GM12878 (cell line): ENCODE results near the gene SYT14.

Experiments used
- CTCF ChIP-seq, 3 experiments: IDR thresholded peaks in 2 of 3; conservative IDR thresholded peaks in 1 of 3; 2 replicates each; pipeline ENCODE4 v1.5.1; 2011; ENCODE audit warnings: low read depth in 3 of 3, low read length in 3 of 3, mild to moderate bottlenecking in 3 of 3, control low read depth in 2 of 3, moderate library complexity in 2 of 3, inconsistent platforms in 1 of 3, mixed read lengths in 1 of 3; ENCODE audit not compliant: control insufficient read depth in 2 of 3, insufficient read depth in 1 of 3; ENCODE audit errors: extremely low read depth in 1 of 3
- EED ChIP-seq: sonication (generic); IDR thresholded peaks from 2 replicates; pipeline ENCODE4 v1.6.1; 2016; ENCODE audit warnings: antibody characterized with exemption, low read depth
- EZH2 ChIP-seq: IDR thresholded peaks from 2 replicates; pipeline ENCODE4 v1.6.1; 2012; ENCODE audit warnings: low read depth, mild to moderate bottlenecking, control low read depth, inconsistent platforms, low read length, borderline replicate concordance; ENCODE audit not compliant: control insufficient read depth
- MXI1 ChIP-seq: fragments of 150-350 bp; IDR thresholded peaks from 2 replicates; pipeline ENCODE4 v1.6.1; 2011; ENCODE audit warnings: low read depth, mild to moderate bottlenecking, inconsistent platforms, low read length, improper control_type of control experiment
- NR2C2 ChIP-seq: IDR thresholded peaks from 2 replicates; pipeline ENCODE4 v1.6.1; 2011; ENCODE audit warnings: borderline replicate concordance, low read depth; ENCODE audit not compliant: control insufficient read depth, insufficient read length
- POLR2A ChIP-seq: IDR thresholded peaks from 2 replicates; pipeline ENCODE4 v1.6.1; 2011; ENCODE audit warnings: low read depth, mild to moderate bottlenecking, low read length
- RFX5 ChIP-seq: IDR thresholded peaks from 2 replicates; pipeline ENCODE4 v1.6.1; 2011; ENCODE audit warnings: low read depth, low read length, improper control_type of control experiment
- TCF7 ChIP-seq: IDR thresholded peaks from 2 replicates; pipeline ENCODE4 v1.6.1; 2014; ENCODE audit warnings: antibody characterized with exemption, borderline replicate concordance
- ZBTB33 ChIP-seq: fragments of 450-650 bp; IDR thresholded peaks from 2 replicates; pipeline ENCODE4 v1.6.1; 2017; ENCODE audit warnings: mild to moderate bottlenecking

- TF ChIP-seq NR2C2 = no peak
- no peak for TF ChIP-seq EZH2
- TF ChIP-seq CTCF (IDR thresholded peaks at IDR 0.05 in 2 of 3, conservative IDR thresholded peaks at IDR 0.05 in 1 of 3; ENCODE audit: control insufficient read depth in 2 of 3, extremely low read depth in 1 of 3, insufficient read depth in 1 of 3, low read depth in 3 of 3, low read length in 3 of 3) = no peak; a peak in 1 of 6 replicates
- no peak for TF ChIP-seq ZBTB33
- TF ChIP-seq TCF7 = no peak
- TF ChIP-seq MXI1 = no peak
- TF ChIP-seq RFX5 = no peak
- TF ChIP-seq POLR2A = no peak
- TF ChIP-seq EED = no peak
Observed at GRCh38 chr1:210025870-210026269, 87.9 kb downstream of the SYT14 start.
